ENCODE measurements around the gene FAM181A. TPM values are rescaled to one million over a fixed set of nuclear protein-coding genes. Genes with fewer than 3 reads are reported as not detected.

Gene FAM181A
- total RNA-seq, 1 experiment from 2014 or later: not detected

- no peak for DNase-seq
- peaks cover 11% of the 10 kb centered on the region for H3K36me3 Mint-ChIP-seq (ENCODE audit: insufficient read depth, unreplicated experiment)
- BruUV-seq (replicated peaks): no TSS peak
- TF ChIP-seq, protein P1, sequence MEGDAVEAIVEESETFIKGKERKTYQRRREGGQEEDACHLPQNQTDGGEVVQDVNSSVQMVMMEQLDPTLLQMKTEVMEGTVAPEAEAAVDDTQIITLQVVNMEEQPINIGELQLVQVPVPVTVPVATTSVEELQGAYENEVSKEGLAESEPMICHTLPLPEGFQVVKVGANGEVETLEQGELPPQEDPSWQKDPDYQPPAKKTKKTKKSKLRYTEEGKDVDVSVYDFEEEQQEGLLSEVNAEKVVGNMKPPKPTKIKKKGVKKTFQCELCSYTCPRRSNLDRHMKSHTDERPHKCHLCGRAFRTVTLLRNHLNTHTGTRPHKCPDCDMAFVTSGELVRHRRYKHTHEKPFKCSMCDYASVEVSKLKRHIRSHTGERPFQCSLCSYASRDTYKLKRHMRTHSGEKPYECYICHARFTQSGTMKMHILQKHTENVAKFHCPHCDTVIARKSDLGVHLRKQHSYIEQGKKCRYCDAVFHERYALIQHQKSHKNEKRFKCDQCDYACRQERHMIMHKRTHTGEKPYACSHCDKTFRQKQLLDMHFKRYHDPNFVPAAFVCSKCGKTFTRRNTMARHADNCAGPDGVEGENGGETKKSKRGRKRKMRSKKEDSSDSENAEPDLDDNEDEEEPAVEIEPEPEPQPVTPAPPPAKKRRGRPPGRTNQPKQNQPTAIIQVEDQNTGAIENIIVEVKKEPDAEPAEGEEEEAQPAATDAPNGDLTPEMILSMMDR (IDR thresholded peaks at IDR 0.05; ENCODE audit: unreplicated experiment): no peak
- CTCF ChIA-PET: interaction anchor here (0.5 to 1.7 kb wide), 4 partner anchors 20 to 30 kb away, joined by 3 to 13 read pairs (median 4); no protein-coding TSS in a partner anchor
- H3K4me3 Mint-ChIP-seq (ENCODE audit: low read depth, unreplicated experiment): no peak overlapping the region
- H3K9me3 Mint-ChIP-seq (ENCODE audit: low read depth, unreplicated experiment): peaks cover 5% of the 10 kb centered on the region
- H3K27me3 Mint-ChIP-seq (ENCODE audit: unreplicated experiment): no peaks in the 10 kb centered on the region
- peak overlapping the region; percentile 34 for H3K27ac Mint-ChIP-seq (ENCODE audit: unreplicated experiment)
- intact Hi-C loops (cut with micrococcal nuclease; ENCODE audit: unreplicated experiment): no loop called here
- H3K4me1 Mint-ChIP-seq (ENCODE audit: low read depth, unreplicated experiment): peaks cover 56% of the 10 kb centered on the region
These were observed 37.7 kb downstream of the FAM181A start for GRCh38 chr14:93964820-93965286.

- CTCF ChIA-PET: interaction anchor here (0.5 to 1.7 kb wide), 4 partner anchors 19 to 30 kb away, joined by 3 to 13 read pairs (median 4); no protein-coding TSS in a partner anchor
- Mint-ChIP-seq H3K27me3 (ENCODE audit: unreplicated experiment) (no peaks in the 10 kb centered on the region), H3K27ac (ENCODE audit: unreplicated experiment) (peak overlapping the region; percentile 68), H3K36me3 (ENCODE audit: insufficient read depth, unreplicated experiment) (peaks cover 7% of the 10 kb centered on the region), H3K4me3 (ENCODE audit: low read depth, unreplicated experiment) (no peak overlapping the region), H3K4me1 (ENCODE audit: low read depth, unreplicated experiment) (peaks cover 51% of the 10 kb centered on the region), H3K9me3 (ENCODE audit: low read depth, unreplicated experiment) (peaks cover 5% of the 10 kb centered on the region)
- TF ChIP-seq, protein P1 (IDR thresholded peaks at IDR 0.05; ENCODE audit: unreplicated experiment): no peak
- intact Hi-C loops (cut with micrococcal nuclease; ENCODE audit: unreplicated experiment): no loop called here
- no TSS peak for BruUV-seq (replicated peaks)
- no peak for DNase-seq
These were observed 38.2 kb downstream of the FAM181A start for GRCh38 chr14:93965287-93965821.

DNA sequence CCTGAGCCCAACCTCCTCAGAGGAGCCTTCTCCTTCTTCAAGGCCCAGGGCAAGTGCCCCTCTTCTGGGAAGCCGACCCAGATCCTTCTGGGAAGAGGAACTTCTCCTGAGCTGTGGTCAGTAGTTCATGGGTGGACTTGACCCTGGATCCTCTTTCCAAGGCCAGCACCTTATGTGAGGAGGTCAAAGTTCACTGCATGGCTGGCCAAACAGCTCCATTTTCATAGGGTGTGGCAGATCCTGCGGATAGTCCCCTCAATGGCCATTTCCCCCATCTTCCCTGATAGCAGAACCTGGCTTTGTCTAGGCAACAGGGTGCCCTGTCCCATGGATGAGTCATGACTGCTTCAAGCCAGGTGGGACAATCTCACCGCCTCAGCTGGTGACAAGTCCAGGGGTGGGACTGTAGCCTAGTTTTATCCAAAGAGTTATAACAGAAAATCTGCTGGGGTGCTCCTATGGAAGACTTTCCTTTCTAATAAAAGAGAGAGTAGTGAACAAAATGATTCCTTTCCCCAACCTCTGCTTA, 38.9 kb downstream of the FAM181A start:
- peaks cover 5% of the 10 kb centered on the region for H3K36me3 Mint-ChIP-seq (ENCODE audit: insufficient read depth, unreplicated experiment)
- intact Hi-C loops (cut with micrococcal nuclease; ENCODE audit: unreplicated experiment): no loop called here
- H3K4me1 Mint-ChIP-seq (ENCODE audit: low read depth, unreplicated experiment): peaks cover 46% of the 10 kb centered on the region
- no peak overlapping the region for H3K4me3 Mint-ChIP-seq (ENCODE audit: low read depth, unreplicated experiment)
- BruUV-seq (replicated peaks): no TSS peak
- CTCF ChIA-PET: interaction anchor here (1.3 to 1.7 kb wide), 2 partner anchors 26 to 29 kb away, joined by 3 to 13 read pairs; no protein-coding TSS in a partner anchor
- no peak for DNase-seq
- H3K27me3 Mint-ChIP-seq (ENCODE audit: unreplicated experiment): no peaks in the 10 kb centered on the region
- peaks cover 5% of the 10 kb centered on the region for H3K9me3 Mint-ChIP-seq (ENCODE audit: low read depth, unreplicated experiment)
- peak overlapping the region; percentile 68 for H3K27ac Mint-ChIP-seq (ENCODE audit: unreplicated experiment)
- TF ChIP-seq, protein P1 (IDR thresholded peaks at IDR 0.05; ENCODE audit: unreplicated experiment): no peak

DNA sequence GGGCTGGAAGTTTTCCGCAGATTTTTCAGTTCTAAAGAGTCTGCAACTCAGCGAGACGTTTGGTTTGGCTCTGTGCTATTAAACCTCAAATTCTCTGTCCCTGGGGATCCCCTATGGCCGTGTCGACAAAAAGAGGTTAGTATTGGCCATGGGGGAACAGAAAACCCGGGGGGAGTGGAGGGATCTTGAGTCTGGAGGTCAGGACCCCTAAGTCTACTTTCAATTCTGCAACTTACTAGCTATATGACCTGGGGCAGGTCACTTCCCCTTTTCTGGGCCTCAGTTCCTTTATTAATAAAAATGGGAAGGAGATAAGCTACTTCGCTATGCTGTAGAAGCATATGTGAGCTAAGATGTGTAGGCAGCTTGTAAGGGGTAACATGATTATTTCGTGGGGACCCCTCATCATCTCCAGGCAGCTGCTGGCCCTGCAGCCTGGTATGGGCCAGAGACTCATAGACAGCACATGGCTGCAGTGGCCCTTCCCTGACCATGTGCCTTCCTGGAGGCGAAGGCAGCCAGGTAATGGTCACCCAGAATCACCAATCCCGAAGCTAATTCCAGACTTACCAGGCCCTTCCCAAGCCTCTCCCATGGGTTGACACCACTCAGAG, 40.6 kb downstream of the FAM181A start:
- no peaks in the 10 kb centered on the region for H3K27me3 Mint-ChIP-seq (ENCODE audit: unreplicated experiment)
- no peak for DNase-seq

More for the DNA sequence above, 40.6 kb downstream of the FAM181A start:
- Mint-ChIP-seq H3K27ac (ENCODE audit: unreplicated experiment) (no peak overlapping the region), H3K36me3 (ENCODE audit: insufficient read depth, unreplicated experiment) (peaks cover 5% of the 10 kb centered on the region), H3K4me3 (ENCODE audit: low read depth, unreplicated experiment) (no peak overlapping the region), H3K9me3 (ENCODE audit: low read depth, unreplicated experiment) (peaks cover 5% of the 10 kb centered on the region), H3K4me1 (ENCODE audit: low read depth, unreplicated experiment) (peaks cover 34% of the 10 kb centered on the region)
- TF ChIP-seq, protein P1 (IDR thresholded peaks at IDR 0.05; ENCODE audit: unreplicated experiment): no peak
- intact Hi-C loops (cut with micrococcal nuclease; ENCODE audit: unreplicated experiment): no loop called here
- CTCF ChIA-PET: interaction anchor here (1.7 to 2.3 kb wide), 2 partner anchors 8 to 28 kb away, joined by 4 to 11 read pairs; no protein-coding TSS in a partner anchor
- BruUV-seq (replicated peaks): no TSS peak

All from Calu3 (cell line).